HL-60 (cell line): ENCODE results near the gene TRIM26.

Source experiments
- CTCF ChIP-seq: IDR thresholded peaks from one replicate; pipeline ENCODE4 v1.5.1; 2011; ENCODE audit warnings: low read length, control low read depth, inconsistent platforms; ENCODE audit not compliant: insufficient read depth
- POLR2AphosphoS5 ChIP-seq: IDR thresholded peaks from 2 replicates; pipeline ENCODE4 v1.6.1; 2012; ENCODE audit warnings: low read depth
- REST ChIP-seq: IDR thresholded peaks from 2 replicates; pipeline ENCODE4 v1.6.1; 2012; ENCODE audit warnings: low read depth; ENCODE audit not compliant: insufficient replicate concordance
- SPI1 ChIP-seq: IDR thresholded peaks from 2 replicates; pipeline ENCODE4 v1.6.1; 2012; ENCODE audit warnings: low read depth, mild to moderate bottlenecking, borderline replicate concordance

- TF ChIP-seq CTCF (no peak), POLR2AphosphoS5 (no peak), REST (no peak), SPI1 (no peak)
These were observed 49.9 kb downstream of the TRIM26 start, which contains the start of gene TRIM15 for GRCh38 chr6:30163090-30163917.
